H1 (cell line): ENCODE data around the gene TUBB1. TPM values are rescaled to one million over a fixed set of nuclear protein-coding genes. Genes with fewer than 3 reads are reported as not detected.

Experiments
- CTCF ChIA-PET: fragments of 300-600 bp; sonication (Branson Sonifier 250); formaldehyde crosslinking; loops from one replicate; lab custom pipeline; 2021; ENCODE audit not compliant: partially characterized antibody; lab: Charles Lee
- POLR2A ChIA-PET: fragments of 300-600 bp; sonication (Branson Sonifier 250); formaldehyde crosslinking; loops from one replicate; lab custom pipeline; 2021; ENCODE audit warnings: inconsistent platforms; ENCODE audit not compliant: partially characterized antibody; lab: Charles Lee
- DNase-seq, 2 experiments: peaks; one replicate each; pipeline versions ENCODE4 v3.0.0 to v3.0.0-alpha.2; 2010 to 2022; ENCODE audit warnings: low spot score in 2 of 2, low read depth in 1 of 2, mixed read lengths in 1 of 2
- FAIRE-seq: peaks from 2 replicates; lab custom pipeline; 2011; peaks lifted over from hg19 to GRCh38; lab: Jason Lieb, UNC
- H2AFZ ChIP-seq: 2 replicates; pipeline ENCODE4 v1.8.1; 2012; ENCODE audit warnings: low read length, inconsistent platforms
- H2AK5ac ChIP-seq: 2 replicates; pipeline ENCODE4 v1.6.1; 2013; ENCODE audit warnings: low read depth, low read length
- H2BK120ac ChIP-seq: replicated peaks from 2 replicates; pipeline ENCODE3; 2013; ENCODE audit warnings: low read depth, low read length, inconsistent platforms
- H2BK12ac ChIP-seq: 2 replicates; pipeline ENCODE4 v1.6.1; 2013; ENCODE audit warnings: low read depth, low read length
- H2BK15ac ChIP-seq: 2 replicates; pipeline ENCODE4 v1.6.1; 2013; ENCODE audit warnings: low read length
- H2BK20ac ChIP-seq: 2 replicates; pipeline ENCODE4 v1.6.1; 2013; ENCODE audit warnings: low read length
- H2BK5ac ChIP-seq: 2 replicates; pipeline ENCODE4 v1.6.1; 2013; ENCODE audit warnings: low read depth, low read length
- H3K14ac ChIP-seq: 2 replicates; pipeline ENCODE4 v1.6.1; 2013; ENCODE audit warnings: inconsistent platforms; ENCODE audit not compliant: insufficient read length
- H3K18ac ChIP-seq: 2 replicates; pipeline ENCODE4 v1.6.1; 2013; ENCODE audit warnings: low read length; ENCODE audit errors: extremely low read depth
- H3K23ac ChIP-seq: 2 replicates; pipeline ENCODE4 v1.6.1; 2013; ENCODE audit warnings: inconsistent platforms; ENCODE audit not compliant: insufficient read length
- H3K23me2 ChIP-seq: 2 replicates; pipeline ENCODE4 v1.6.1; 2013; ENCODE audit warnings: low read depth, low read length
- H3K27ac ChIP-seq: 2 replicates; pipeline ENCODE4 v1.6.1; 2011; ENCODE audit warnings: low read depth, low read length, inconsistent platforms
- H3K27me3 ChIP-seq, 4 experiments: replicated peaks in 1 of 4; 1 replicate in 1 of 4; 2 replicates in 3 of 4; pipeline versions ENCODE4 v1.6.1 to v1.8.1; 2011 to 2013; ENCODE audit warnings: low read length in 3 of 4, mild to moderate bottlenecking in 3 of 4, inconsistent platforms in 2 of 4, mixed read lengths in 2 of 4, moderate library complexity in 1 of 4; ENCODE audit not compliant: control insufficient read depth in 3 of 4, insufficient read depth in 3 of 4; ENCODE audit errors: extremely low read depth in 1 of 4
- H3K36me3 ChIP-seq, 4 experiments: 2 replicates each; pipeline versions ENCODE4 v1.6.1 to v1.8.1; 2011 to 2013; ENCODE audit warnings: mild to moderate bottlenecking in 4 of 4, low read length in 3 of 4, moderate library complexity in 2 of 4, control low read depth in 1 of 4, inconsistent platforms in 1 of 4; ENCODE audit not compliant: insufficient read depth in 4 of 4, control insufficient read depth in 2 of 4
- H3K4ac ChIP-seq: replicated peaks from 2 replicates; pipeline ENCODE3; 2013; ENCODE audit warnings: low read length, low read depth, mixed read lengths, inconsistent platforms; ENCODE audit not compliant: insufficient read length
- H3K4me1 ChIP-seq, 4 experiments: replicated peaks in 1 of 4; 1 replicate in 1 of 4; 2 replicates in 3 of 4; pipeline versions ENCODE4 v1.6.1 to v1.8.1; 2011 to 2013; ENCODE audit warnings: low read length in 3 of 4, inconsistent platforms in 2 of 4, mixed read lengths in 1 of 4; ENCODE audit not compliant: insufficient read depth in 4 of 4, control insufficient read depth in 3 of 4
- H3K4me2 ChIP-seq, 2 experiments: 2 replicates each; pipeline versions ENCODE4 v1.6.1 to v1.8.1; 2011 to 2013; ENCODE audit warnings: low read depth in 2 of 2, low read length in 2 of 2, control low read depth in 1 of 2, inconsistent platforms in 1 of 2, mild to moderate bottlenecking in 1 of 2; ENCODE audit not compliant: insufficient read depth in 1 of 2
- H3K4me3 ChIP-seq, 4 experiments: fragments of 200-600, 300-600 bp in 1 of 4; sonication (generic), shearing (Covaris generic), sonication (Bioruptor Twin) in 1 of 4; 2 replicates each; pipeline versions ENCODE4 v1.5.1 to v1.8.1; 2011 to 2016; ENCODE audit warnings: low read length in 4 of 4, low read depth in 3 of 4, control low read depth in 2 of 4, inconsistent platforms in 2 of 4, mild to moderate bottlenecking in 2 of 4, mixed read lengths in 1 of 4, moderate library complexity in 1 of 4; ENCODE audit not compliant: insufficient read depth in 2 of 4; ENCODE audit errors: extremely low read depth in 1 of 4
- H3K56ac ChIP-seq: replicated peaks from 2 replicates; pipeline ENCODE3; 2013; ENCODE audit warnings: low read depth, mild to moderate bottlenecking, mixed read lengths, low read length, inconsistent platforms; ENCODE audit not compliant: insufficient read length
- H3K79me1 ChIP-seq: 2 replicates; pipeline ENCODE4 v1.6.1; 2013; ENCODE audit warnings: low read depth, low read length, control low read depth
- H3K79me2 ChIP-seq, 2 experiments: 2 replicates each; pipeline versions ENCODE4 v1.6.1 to v1.8.1; 2012 to 2013; ENCODE audit warnings: low read length in 2 of 2, mild to moderate bottlenecking in 2 of 2, inconsistent platforms in 1 of 2; ENCODE audit not compliant: insufficient read depth in 2 of 2, control insufficient read depth in 1 of 2
- H3K9ac ChIP-seq, 4 experiments: replicated peaks in 1 of 4; 1 replicate in 1 of 4; 2 replicates in 3 of 4; pipeline versions ENCODE4 v1.6.1 to v1.8.1; 2011 to 2013; ENCODE audit warnings: low read depth in 3 of 4, low read length in 3 of 4, control low read depth in 2 of 4, mild to moderate bottlenecking in 2 of 4, moderate library complexity in 2 of 4, inconsistent platforms in 1 of 4; ENCODE audit errors: extremely low read depth in 1 of 4
- H3K9me3 ChIP-seq, 2 experiments: 2 replicates each; pipeline versions ENCODE4 v1.6.1 to v1.8.1; 2012 to 2013; ENCODE audit warnings: mild to moderate bottlenecking in 2 of 2, moderate library complexity in 2 of 2, control low read depth in 1 of 2, inconsistent platforms in 1 of 2, low read depth in 1 of 2, low read length in 1 of 2, mixed read lengths in 1 of 2; ENCODE audit not compliant: insufficient read depth in 2 of 2
- H4K20me1 ChIP-seq, 2 experiments: replicated peaks in 1 of 2; 2 replicates each; pipeline versions ENCODE3 to v1.8.1; 2011 to 2013; ENCODE audit warnings: inconsistent platforms in 2 of 2, low read length in 2 of 2, mild to moderate bottlenecking in 1 of 2; ENCODE audit not compliant: insufficient read depth in 2 of 2, control insufficient read depth in 1 of 2
- H4K5ac ChIP-seq: 2 replicates; pipeline ENCODE4 v1.6.1; 2013; ENCODE audit warnings: low read length, low read depth, mixed read lengths, inconsistent platforms; ENCODE audit not compliant: insufficient read length
- H4K8ac ChIP-seq: 2 replicates; pipeline ENCODE4 v1.8.0; 2013; ENCODE audit warnings: mild to moderate bottlenecking, moderate library complexity, low read length, inconsistent platforms; ENCODE audit not compliant: insufficient read depth; ENCODE audit errors: extremely low read depth
- H4K91ac ChIP-seq: replicated peaks from 2 replicates; pipeline ENCODE3; 2013; ENCODE audit warnings: low read length, mixed read lengths, inconsistent platforms; ENCODE audit not compliant: insufficient read length
- CHD2 ChIP-seq: IDR thresholded peaks from 2 replicates; pipeline ENCODE4 v1.6.1; 2012; ENCODE audit warnings: low read length, improper control_type of control experiment
- CTBP2 ChIP-seq: IDR thresholded peaks from 2 replicates; pipeline ENCODE4 v1.7.0; 2011; ENCODE audit warnings: borderline replicate concordance, mild to moderate bottlenecking, moderate library complexity, mixed read lengths, low read length; ENCODE audit not compliant: insufficient read depth, insufficient read length
- EZH2 ChIP-seq: fragments of 200-600 bp; sonication (generic); IDR thresholded peaks from 2 replicates; pipeline ENCODE4 v1.7.1; 2012; ENCODE audit warnings: low read depth, mild to moderate bottlenecking, moderate library complexity, low read length, inconsistent platforms; ENCODE audit not compliant: severe bottlenecking
- GTF2F1 ChIP-seq: IDR thresholded peaks from 2 replicates; pipeline ENCODE4 v1.6.1; 2012; ENCODE audit warnings: low read depth, low read length, improper control_type of control experiment, borderline replicate concordance
- MAFK ChIP-seq: IDR thresholded peaks from 2 replicates; pipeline ENCODE4 v1.6.1; 2012; ENCODE audit warnings: low read depth, mild to moderate bottlenecking, improper control_type of control experiment, low read length
- POLR2AphosphoS5 ChIP-seq: IDR thresholded peaks from 2 replicates; pipeline ENCODE4 v1.6.1; 2011; ENCODE audit warnings: low read depth, low read length
- ZNF274 ChIP-seq: IDR thresholded peaks from 2 replicates; pipeline ENCODE4 v1.7.0; 2012; ENCODE audit warnings: low read length, borderline replicate concordance; ENCODE audit errors: extremely low read depth
- WGBS, 2 experiments: shearing (Covaris generic) in 1 of 2; methylation state at CpG; one replicate each; pipeline versions ENCODE4 v1.1.6 to v1.1.7; 2013 to 2015; ENCODE audit warnings: low lambda C conversion rate in 2 of 2, mixed read lengths in 2 of 2, inconsistent platforms in 1 of 2, low coverage in 1 of 2, missing lambda C conversion rate in 1 of 2; ENCODE audit not compliant: insufficient replicate concordance in 2 of 2, insufficient coverage in 1 of 2, insufficient read length in 1 of 2; ENCODE audit errors: extremely low coverage in 1 of 2, missing lambda C conversion rate in 1 of 2; 5-methylcytosine and 5-hydroxymethylcytosine counted together
- polyA plus RNA-seq, 7 experiments: library from polyadenylated mRNA; depleted of rRNA in 3 of 7; stranded (reverse) in 5 of 7; unstranded in 2 of 7; fragments of >200 nt in 5 of 7; fragments of 200-250 nt in 2 of 7; gene quantifications; 1 replicate in 5 of 7; 2 replicates in 1 of 7; 4 replicates in 1 of 7; pipeline versions ENCODE4 v1.2.1 to v1.2.3, GENCODE V29; 2011 to 2013; ENCODE audit warnings: missing spikeins in 2 of 7, mixed read lengths in 2 of 7
- total RNA-seq: library from RNA; stranded (reverse); fragmentation: NEBNext Ultra II Directional; extraction: Animal tissue kit (Norgen Biotek cat#: 25700); gene quantifications from 2 replicates; pipeline ENCODE4 v1.2.1, GENCODE V29; 2021
- TF ChIP-seq, protein P1 (sequence below): IDR thresholded peaks from 2 replicates; pipeline ENCODE4 v1.6.1; 2012; ENCODE audit warnings: low read length, inconsistent platforms
- TF ChIP-seq, protein P2 (sequence below): IDR thresholded peaks from 2 replicates; pipeline ENCODE4 v1.6.1; 2011; ENCODE audit warnings: low read length, improper control_type of control experiment
- TF ChIP-seq, protein P3 (sequence below): IDR thresholded peaks from 2 replicates; pipeline ENCODE4 v1.6.1; 2012; ENCODE audit warnings: inconsistent platforms

TUBB1 gene
- total and polyA plus RNA-seq, 2 of the 8 experiments (the other 6 are each of a cell fraction or from before 2014, with no cell fraction given): not detected

DNA sequence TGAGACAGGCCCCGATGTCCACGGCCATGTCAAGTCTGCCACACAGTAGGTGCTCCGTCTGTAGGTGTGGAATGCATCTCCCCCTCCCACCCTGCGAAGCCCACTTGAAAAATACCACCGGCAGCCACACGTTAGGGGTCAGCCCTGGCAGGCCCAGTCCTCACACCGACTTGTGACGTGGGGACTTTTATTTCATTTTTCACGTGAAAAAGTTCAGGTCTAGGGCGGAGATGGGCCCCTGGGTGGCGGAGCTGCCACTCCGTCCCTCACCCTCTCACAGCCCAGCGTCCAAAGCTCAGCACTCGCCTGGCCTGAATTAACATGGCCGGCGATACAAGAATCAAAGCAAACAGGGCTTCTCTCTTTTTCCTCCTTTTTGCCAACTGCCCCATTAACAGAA lies 3.8 kb upstream of the TUBB1 start:
- H2AFZ ChIP-seq: no peak overlapping the region
- no peaks in the 10 kb centered on the region for H3K36me3 ChIP-seq
- H3K27ac ChIP-seq: no peak overlapping the region
- no peak overlapping the region for H3K9ac ChIP-seq
- H4K20me1 ChIP-seq: no peaks in the 10 kb centered on the region
- FAIRE-seq (no peak), DNase-seq (no peak)
- H2BK12ac ChIP-seq: no peak overlapping the region
- no peaks in the 10 kb centered on the region for H3K23me2 ChIP-seq
- ChIA-PET CTCF (interaction anchor here (0.9 to 1.5 kb wide), 4 partner anchors 9 to 389 kb away, joined by 3 to 4 read pairs (median 4); no protein-coding TSS in a partner anchor), POLR2A (interaction anchor here (0.8 to 1.0 kb wide), 2 partner anchors 10 to 33 kb away, joined by 3 read pairs; no protein-coding TSS in a partner anchor)
- no peaks in the 10 kb centered on the region; a peak in 3 of 7 replicates for H3K27me3 ChIP-seq
- H3K14ac ChIP-seq: no peak overlapping the region
- H3K18ac ChIP-seq: no peak overlapping the region
- H4K91ac ChIP-seq: no peak overlapping the region
- no peak overlapping the region for H2BK120ac ChIP-seq
- no peak overlapping the region for H2BK5ac ChIP-seq
- peak overlapping the region; percentile 65; the same call in 1 of the 2 replicates for H4K8ac ChIP-seq
- H3K79me1 ChIP-seq: no peaks in the 10 kb centered on the region
- no peak overlapping the region for H2AK5ac ChIP-seq
- no peak overlapping the region for H2BK20ac ChIP-seq
- no peak overlapping the region for H4K5ac ChIP-seq
- H3K79me2 ChIP-seq: no peaks in the 10 kb centered on the region
- H3K4me2 ChIP-seq: no peak overlapping the region
- H3K4ac ChIP-seq: no peak overlapping the region
- no peak overlapping the region for H3K4me3 ChIP-seq
- H3K56ac ChIP-seq: no peak overlapping the region
- peaks cover 0 to 4% (median 0%) of the 10 kb centered on the region in 4 experiments; a peak in 1 of 7 replicates for H3K4me1 ChIP-seq
- H3K9me3 ChIP-seq: no peaks in the 10 kb centered on the region
- no peak overlapping the region for H3K23ac ChIP-seq
- H2BK15ac ChIP-seq: no peak overlapping the region
- WGBS, 2 experiments: 83% methylated on average over 14 of the region's 16 CpGs; no CpG with 5 or more reads in 1 of the 2 experiments
- no peak for TF ChIP-seq ZNF274
- TF ChIP-seq POLR2AphosphoS5: no peak
- TF ChIP-seq, protein P1, sequence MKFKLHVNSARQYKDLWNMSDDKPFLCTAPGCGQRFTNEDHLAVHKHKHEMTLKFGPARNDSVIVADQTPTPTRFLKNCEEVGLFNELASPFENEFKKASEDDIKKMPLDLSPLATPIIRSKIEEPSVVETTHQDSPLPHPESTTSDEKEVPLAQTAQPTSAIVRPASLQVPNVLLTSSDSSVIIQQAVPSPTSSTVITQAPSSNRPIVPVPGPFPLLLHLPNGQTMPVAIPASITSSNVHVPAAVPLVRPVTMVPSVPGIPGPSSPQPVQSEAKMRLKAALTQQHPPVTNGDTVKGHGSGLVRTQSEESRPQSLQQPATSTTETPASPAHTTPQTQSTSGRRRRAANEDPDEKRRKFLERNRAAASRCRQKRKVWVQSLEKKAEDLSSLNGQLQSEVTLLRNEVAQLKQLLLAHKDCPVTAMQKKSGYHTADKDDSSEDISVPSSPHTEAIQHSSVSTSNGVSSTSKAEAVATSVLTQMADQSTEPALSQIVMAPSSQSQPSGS: no peak
- TF ChIP-seq, protein P2, sequence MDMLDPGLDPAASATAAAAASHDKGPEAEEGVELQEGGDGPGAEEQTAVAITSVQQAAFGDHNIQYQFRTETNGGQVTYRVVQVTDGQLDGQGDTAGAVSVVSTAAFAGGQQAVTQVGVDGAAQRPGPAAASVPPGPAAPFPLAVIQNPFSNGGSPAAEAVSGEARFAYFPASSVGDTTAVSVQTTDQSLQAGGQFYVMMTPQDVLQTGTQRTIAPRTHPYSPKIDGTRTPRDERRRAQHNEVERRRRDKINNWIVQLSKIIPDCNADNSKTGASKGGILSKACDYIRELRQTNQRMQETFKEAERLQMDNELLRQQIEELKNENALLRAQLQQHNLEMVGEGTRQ: no peak
- TF ChIP-seq GTF2F1: no peak
- no peak for TF ChIP-seq MAFK
- TF ChIP-seq CHD2: no peak
- TF ChIP-seq, protein P3, sequence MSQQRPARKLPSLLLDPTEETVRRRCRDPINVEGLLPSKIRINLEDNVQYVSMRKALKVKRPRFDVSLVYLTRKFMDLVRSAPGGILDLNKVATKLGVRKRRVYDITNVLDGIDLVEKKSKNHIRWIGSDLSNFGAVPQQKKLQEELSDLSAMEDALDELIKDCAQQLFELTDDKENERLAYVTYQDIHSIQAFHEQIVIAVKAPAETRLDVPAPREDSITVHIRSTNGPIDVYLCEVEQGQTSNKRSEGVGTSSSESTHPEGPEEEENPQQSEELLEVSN: no peak
- TF ChIP-seq CTBP2: no peak
- TF ChIP-seq EZH2: no peak
